ENCODE data around the gene SPHK2. TPM values are rescaled to one million over a fixed set of nuclear protein-coding genes. Genes with fewer than 3 reads are reported as not detected.

SPHK2 gene
- polyA plus RNA-seq, 1 of the 3 experiments (the other 2 are of a cell fraction): 14.8 TPM

DNA sequence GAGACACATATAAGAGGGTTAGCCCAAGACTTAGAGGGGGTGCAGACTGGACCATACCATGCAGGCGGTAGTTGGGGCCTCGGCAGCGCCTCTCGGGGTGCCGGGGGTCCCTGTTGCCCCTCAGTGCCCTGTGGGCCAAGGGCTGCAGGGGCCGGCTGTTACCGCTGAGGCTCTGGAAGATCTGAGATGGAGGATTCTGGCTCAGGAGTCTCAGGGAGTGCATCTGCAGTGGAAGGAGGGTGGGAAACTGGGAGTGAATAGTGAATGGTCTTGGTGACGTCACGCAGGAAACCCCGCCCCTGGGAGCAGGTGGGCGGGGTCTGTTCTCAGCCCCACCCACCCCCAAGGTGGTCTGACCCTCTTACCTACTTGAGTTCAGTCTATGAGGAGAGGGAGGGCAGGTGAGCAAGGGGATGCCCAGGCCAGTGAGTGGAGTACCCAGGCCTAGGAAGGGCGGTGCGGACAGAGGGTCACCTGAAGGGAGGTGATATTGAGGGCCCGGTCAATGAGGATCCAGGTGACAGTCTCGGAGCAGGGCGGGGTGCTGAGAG, 19.6 kb downstream of the SPHK2 start:
- peaks cover 17 to 28% of the 10 kb centered on the region in 2 experiments for H3K4me1 ChIP-seq (ENCODE audit: control insufficient read depth in 1 of 2, insufficient read depth in 2 of 2, low read depth in 1 of 2, low read length in 1 of 2)
- TF ChIP-seq NRF1 (IDR thresholded peaks at IDR 0.05; ENCODE audit: low read depth, low read length): no peak
- TF ChIP-seq, protein P1, sequence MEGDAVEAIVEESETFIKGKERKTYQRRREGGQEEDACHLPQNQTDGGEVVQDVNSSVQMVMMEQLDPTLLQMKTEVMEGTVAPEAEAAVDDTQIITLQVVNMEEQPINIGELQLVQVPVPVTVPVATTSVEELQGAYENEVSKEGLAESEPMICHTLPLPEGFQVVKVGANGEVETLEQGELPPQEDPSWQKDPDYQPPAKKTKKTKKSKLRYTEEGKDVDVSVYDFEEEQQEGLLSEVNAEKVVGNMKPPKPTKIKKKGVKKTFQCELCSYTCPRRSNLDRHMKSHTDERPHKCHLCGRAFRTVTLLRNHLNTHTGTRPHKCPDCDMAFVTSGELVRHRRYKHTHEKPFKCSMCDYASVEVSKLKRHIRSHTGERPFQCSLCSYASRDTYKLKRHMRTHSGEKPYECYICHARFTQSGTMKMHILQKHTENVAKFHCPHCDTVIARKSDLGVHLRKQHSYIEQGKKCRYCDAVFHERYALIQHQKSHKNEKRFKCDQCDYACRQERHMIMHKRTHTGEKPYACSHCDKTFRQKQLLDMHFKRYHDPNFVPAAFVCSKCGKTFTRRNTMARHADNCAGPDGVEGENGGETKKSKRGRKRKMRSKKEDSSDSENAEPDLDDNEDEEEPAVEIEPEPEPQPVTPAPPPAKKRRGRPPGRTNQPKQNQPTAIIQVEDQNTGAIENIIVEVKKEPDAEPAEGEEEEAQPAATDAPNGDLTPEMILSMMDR (IDR thresholded peaks at IDR 0.05): no peak
- TF ChIP-seq POLR2AphosphoS5 (IDR thresholded peaks at IDR 0.05; ENCODE audit: low read depth, low read length): no peak
- TF ChIP-seq NFIC (IDR thresholded peaks at IDR 0.05; ENCODE audit: borderline replicate concordance): no peak
- TF ChIP-seq, protein P2, sequence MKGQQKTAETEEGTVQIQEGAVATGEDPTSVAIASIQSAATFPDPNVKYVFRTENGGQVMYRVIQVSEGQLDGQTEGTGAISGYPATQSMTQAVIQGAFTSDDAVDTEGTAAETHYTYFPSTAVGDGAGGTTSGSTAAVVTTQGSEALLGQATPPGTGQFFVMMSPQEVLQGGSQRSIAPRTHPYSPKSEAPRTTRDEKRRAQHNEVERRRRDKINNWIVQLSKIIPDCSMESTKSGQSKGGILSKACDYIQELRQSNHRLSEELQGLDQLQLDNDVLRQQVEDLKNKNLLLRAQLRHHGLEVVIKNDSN (IDR thresholded peaks at IDR 0.05; ENCODE audit: borderline replicate concordance, low read depth): no peak
- TF ChIP-seq YY1 (IDR thresholded peaks at IDR 0.05; ENCODE audit: low read depth): no peak
- no peak for TF ChIP-seq PBX3 (IDR thresholded peaks at IDR 0.05)
- no peak for TF ChIP-seq SMC3 (IDR thresholded peaks at IDR 0.05; ENCODE audit: low read depth, low read length)
- no peak for TF ChIP-seq MEF2A (IDR thresholded peaks at IDR 0.05; ENCODE audit: borderline replicate concordance, low read depth)
- TF ChIP-seq FOXJ3 (CRISPR knock-in tag; IDR thresholded peaks at IDR 0.05): no peak
- no peak for TF ChIP-seq RCOR1 (IDR thresholded peaks at IDR 0.05; ENCODE audit: low read length)
- no peak for TF ChIP-seq TAF1 (IDR thresholded peaks at IDR 0.05; ENCODE audit: borderline replicate concordance, low read depth, low read length)
- TF ChIP-seq, protein P3, sequence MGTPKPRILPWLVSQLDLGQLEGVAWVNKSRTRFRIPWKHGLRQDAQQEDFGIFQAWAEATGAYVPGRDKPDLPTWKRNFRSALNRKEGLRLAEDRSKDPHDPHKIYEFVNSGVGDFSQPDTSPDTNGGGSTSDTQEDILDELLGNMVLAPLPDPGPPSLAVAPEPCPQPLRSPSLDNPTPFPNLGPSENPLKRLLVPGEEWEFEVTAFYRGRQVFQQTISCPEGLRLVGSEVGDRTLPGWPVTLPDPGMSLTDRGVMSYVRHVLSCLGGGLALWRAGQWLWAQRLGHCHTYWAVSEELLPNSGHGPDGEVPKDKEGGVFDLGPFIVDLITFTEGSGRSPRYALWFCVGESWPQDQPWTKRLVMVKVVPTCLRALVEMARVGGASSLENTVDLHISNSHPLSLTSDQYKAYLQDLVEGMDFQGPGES (IDR thresholded peaks at IDR 0.05; ENCODE audit: low read depth, low read length): no peak
- no peak for TF ChIP-seq GATA2 (CRISPR knock-in tag; IDR thresholded peaks at IDR 0.05)
- TF ChIP-seq, protein P4, sequence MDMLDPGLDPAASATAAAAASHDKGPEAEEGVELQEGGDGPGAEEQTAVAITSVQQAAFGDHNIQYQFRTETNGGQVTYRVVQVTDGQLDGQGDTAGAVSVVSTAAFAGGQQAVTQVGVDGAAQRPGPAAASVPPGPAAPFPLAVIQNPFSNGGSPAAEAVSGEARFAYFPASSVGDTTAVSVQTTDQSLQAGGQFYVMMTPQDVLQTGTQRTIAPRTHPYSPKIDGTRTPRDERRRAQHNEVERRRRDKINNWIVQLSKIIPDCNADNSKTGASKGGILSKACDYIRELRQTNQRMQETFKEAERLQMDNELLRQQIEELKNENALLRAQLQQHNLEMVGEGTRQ (IDR thresholded peaks at IDR 0.05; ENCODE audit: borderline replicate concordance, low read depth, low read length): no peak
- no peak for TF ChIP-seq RXRA (IDR thresholded peaks at IDR 0.05; ENCODE audit: borderline replicate concordance, low read depth)
- TF ChIP-seq MXI1 (IDR thresholded peaks at IDR 0.05; ENCODE audit: low read depth, low read length): no peak
- no peak for TF ChIP-seq FOSL2 (IDR thresholded peaks at IDR 0.05; ENCODE audit: borderline replicate concordance, low read depth)
- no peak for TF ChIP-seq TCF12 (IDR thresholded peaks at IDR 0.05)
- no peak for TF ChIP-seq EZH2phosphoT487 (IDR thresholded peaks at IDR 0.05; ENCODE audit: borderline replicate concordance, low read depth)
- peak; percentile 69 for DNase-seq
- ChIA-PET CTCF (no interaction called here), POLR2A (no interaction called here)
- no peak overlapping the region; a peak in 1 of 4 replicates for H3K4me3 ChIP-seq (ENCODE audit: low read depth in 2 of 2, low read length in 1 of 2)
- H3K9me3 ChIP-seq: no peaks in the 10 kb centered on the region
- H2AFZ ChIP-seq (ENCODE audit: low read depth): no peak overlapping the region
- 87% methylated on average over 16 of the region's 16 CpGs for WGBS (ENCODE audit: low lambda C conversion rate)
- H3K27me3 ChIP-seq (ENCODE audit: insufficient read depth): no peaks in the 10 kb centered on the region
- H3K36me3 ChIP-seq (replicated peaks in 1 of 2; ENCODE audit: control insufficient read depth in 1 of 2, insufficient read depth in 2 of 2, low read length in 1 of 2): no peaks in the 10 kb centered on the region
- H3K4me2 ChIP-seq: peak overlapping the region; percentile 99
- H3K9ac ChIP-seq: no peak overlapping the region
- H3F3A ChIP-seq (replicated peaks; ENCODE audit: insufficient read depth): peaks cover 28% of the 10 kb centered on the region
- H3K79me2 ChIP-seq (ENCODE audit: insufficient read depth): no peaks in the 10 kb centered on the region
- H3K9me2 ChIP-seq: no peaks in the 10 kb centered on the region
- H4K20me1 ChIP-seq (ENCODE audit: insufficient read depth): no peaks in the 10 kb centered on the region
- peak overlapping the region; percentile 62 to 99; a peak in 3 of 4 replicates for H3K27ac ChIP-seq (ENCODE audit: low read depth in 2 of 2, low read length in 1 of 2)

Measured in SK-N-SH (cell line).